GM19043 (cell line): Measurements from ENCODE around the gene AIMP2.
"Not testable (repeated sequence)": the region's sequence is repeated elsewhere in the genome, so short reads cannot be mapped to it uniquely, and the experiment has no call there.

ENCODE experiments used
- ATAC-seq: cut with Tn5 transposase; IDR thresholded peaks from one replicate; pipeline ENCODE4 v1.9.1; 2021; ENCODE audit warnings: low read depth; ENCODE audit not compliant: unreplicated experiment

AIMP2 gene

DNA sequence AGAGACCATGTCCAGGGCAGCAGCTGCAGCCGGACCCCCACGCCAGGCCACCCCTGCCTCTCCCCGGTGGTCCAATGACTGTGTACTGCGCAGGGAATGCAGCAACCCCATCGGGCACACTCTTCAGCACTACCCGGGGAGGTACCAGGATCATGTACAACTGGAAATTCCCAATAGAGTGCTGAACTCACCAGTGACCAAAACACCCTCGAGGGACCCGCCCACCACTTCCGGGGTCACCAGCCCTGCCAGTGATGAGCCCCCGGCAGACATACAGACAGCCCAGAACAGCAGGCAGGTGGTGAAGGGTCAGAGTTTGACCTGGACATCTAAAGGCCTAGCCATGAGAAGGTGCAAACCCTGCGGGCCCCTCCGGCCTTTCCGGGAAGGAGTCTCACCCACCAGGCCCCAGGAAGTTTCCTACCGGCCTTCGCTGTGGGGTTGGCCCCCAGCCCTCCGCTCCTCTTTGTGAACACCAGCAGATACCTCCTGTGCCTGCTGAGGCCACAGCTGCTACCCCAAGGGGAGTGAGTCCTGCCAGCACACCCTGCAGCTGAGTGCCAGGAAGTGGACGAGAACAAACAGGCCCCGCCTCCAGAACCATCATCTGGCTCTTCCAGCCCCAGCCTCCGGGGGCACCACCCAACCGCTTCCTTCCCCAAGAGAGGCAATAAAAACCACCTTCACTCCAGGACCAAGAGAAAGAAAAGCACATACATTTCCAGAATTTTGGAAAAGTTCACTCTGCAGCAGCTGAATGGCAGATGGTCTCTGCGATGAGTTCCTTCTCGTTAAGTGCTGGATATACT lies 17.1 kb downstream of the AIMP2 start:
- peak; percentile 91 for ATAC-seq

DNA sequence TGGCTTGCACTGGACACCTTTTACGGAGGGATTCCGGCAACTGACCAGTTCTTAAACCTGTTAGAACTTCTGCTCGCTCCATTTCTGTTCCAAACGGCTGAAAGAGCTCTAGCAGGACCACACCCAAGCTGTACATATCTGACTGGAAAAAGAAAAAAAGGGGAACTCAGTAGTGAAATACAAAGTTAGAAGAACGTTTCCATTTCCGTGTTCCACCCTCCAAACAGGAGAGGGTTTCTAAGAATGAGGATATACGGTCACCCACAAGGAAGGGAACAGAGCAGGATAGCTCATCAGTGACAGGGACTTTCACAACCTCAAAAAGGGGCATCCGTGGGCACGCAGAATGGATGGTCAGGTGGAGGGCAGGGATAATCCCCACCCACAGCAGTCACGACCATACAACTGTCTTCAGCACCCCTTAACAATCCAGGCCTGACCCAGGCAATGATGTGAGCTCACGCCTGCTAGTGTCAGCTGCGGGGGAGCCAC lies 17.8 kb downstream of the AIMP2 start:
- no peak for ATAC-seq

GRCh38 chr7:6027806-6028365 lies 18.8 kb downstream of the AIMP2 start:
- no peak for ATAC-seq

DNA sequence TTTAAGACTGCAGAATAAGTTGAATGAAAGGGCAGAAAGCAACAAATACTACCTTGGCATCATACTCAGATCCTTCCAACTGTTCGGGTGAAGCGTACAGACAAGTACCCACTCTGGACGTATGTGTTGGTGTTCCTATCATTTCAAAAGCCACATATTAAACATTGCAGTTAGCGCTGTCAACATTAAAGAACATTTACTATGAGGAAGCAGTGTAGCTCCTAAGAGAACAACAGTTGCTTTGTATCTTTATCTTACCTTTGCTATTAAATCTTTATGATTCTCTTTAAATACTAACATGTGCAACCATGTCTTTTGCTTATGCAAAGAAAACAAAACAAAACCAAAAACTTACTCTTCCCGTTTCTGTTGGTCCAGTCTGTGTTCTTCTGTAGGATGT lies 19.5 kb downstream of the AIMP2 start:
- ATAC-seq, result no peak

- no peak for ATAC-seq
These were observed 21.9 kb downstream of the AIMP2 start, which contains the start of gene ANKRD61 for GRCh38 chr7:6030988-6031387. TSS of gene ANKRD61 (plus strand) at chr7:6031376. CDS start at chr7:6031376, 0 bp downstream.

- ATAC-seq, result no peak
These were observed 22.5 kb downstream of the AIMP2 start for GRCh38 chr7:6031567-6031966.

DNA sequence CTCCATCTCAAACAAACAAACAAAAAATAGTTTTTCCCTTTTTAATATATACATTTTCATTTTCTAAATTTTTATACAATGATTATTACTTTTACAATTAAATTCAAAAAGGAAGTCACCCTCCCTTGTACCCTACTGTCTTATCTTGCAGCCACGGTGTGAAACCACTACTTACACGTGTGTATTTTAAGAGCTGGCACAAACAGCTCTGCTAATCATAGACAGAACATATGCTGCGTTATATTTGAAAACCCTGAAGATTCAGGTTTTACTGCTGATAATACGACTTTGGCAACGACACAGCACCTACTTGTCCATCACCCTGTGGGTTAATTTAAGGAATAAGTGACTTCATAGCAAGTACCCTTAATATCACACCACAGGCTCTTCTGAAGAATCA lies 23.1 kb downstream of the AIMP2 start:
- no peak for ATAC-seq

GRCh38 chr7:6032641-6033040 lies 23.6 kb downstream of the AIMP2 start:
- no peak for ATAC-seq

- ATAC-seq, result no peak
These were observed 26.1 kb downstream of the AIMP2 start for GRCh38 chr7:6035165-6035564.

GRCh38 chr7:6035686-6036085 lies 26.6 kb downstream of the AIMP2 start:
- no peak for ATAC-seq

GRCh38 chr7:6049780-6050179 lies 40.7 kb downstream of the AIMP2 start:
- ATAC-seq, result no peak

DNA sequence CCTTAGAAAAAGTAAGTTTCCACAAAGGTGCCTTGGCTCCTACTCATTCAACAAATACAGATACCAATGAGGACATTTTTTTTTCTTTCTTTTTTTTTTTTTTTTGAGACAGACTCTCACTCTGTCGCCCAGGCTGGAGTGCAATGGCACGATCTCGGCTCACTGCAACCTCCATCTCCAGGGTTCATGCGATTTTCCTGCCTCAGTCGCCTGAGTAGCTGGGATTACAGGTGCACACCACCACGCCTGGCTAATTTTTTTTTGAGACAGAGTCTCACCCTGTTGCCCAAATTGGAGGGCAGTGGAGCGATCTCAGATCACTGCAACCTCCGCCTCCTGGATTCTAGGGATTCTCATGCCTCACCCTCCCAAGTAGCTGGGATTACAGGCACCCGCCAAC lies 42.1 kb downstream of the AIMP2 start:
- not testable (repeated sequence) for ATAC-seq

- no peak for ATAC-seq
These were observed 47.5 kb downstream of the AIMP2 start for GRCh38 chr7:6056616-6057015.

GRCh38 chr7:6057316-6058129 lies 48.5 kb downstream of the AIMP2 start:
- ATAC-seq, result no peak

DNA sequence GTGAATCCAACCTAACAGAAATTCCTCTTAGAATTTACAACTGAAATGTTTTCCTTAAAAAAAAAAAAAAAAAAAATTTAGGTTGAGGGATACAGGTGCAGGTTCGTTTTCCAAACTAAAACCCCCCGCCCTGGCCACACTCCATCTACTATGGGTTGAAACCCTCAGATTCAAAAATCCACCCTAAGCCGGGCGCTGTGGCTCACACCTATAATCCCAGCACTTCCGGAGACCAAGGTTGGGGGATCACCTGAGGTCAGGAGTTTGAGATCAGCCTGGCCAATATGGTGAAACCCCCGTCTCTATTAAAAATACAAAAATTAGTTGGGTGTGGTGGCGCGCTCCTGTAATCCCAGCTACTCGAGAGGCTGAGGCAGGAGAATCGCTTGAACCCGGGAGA lies 50.9 kb downstream of the AIMP2 start:
- not testable (repeated sequence) for ATAC-seq

- no peak for ATAC-seq
These were observed 62.3 kb downstream of the AIMP2 start for GRCh38 chr7:6071406-6071805.
